H9 (cell line): ENCODE data around the gene GPAT3. TPM values are rescaled to one million over a fixed set of nuclear protein-coding genes. Genes with fewer than 3 reads are reported as not detected.
A peak's percentile ranks its signal among the peaks of the same experiment; 100 is the strongest.

Experiments
- DNase-seq: peaks from one replicate; pipeline ENCODE4 v3.0.0-alpha.2; 2017
- H2AFZ ChIP-seq: one replicate; pipeline ENCODE4 v1.6.1; 2013; ENCODE audit warnings: mild to moderate bottlenecking, low read length, control low read depth, moderate library complexity
- H2AK5ac ChIP-seq: 2 replicates; pipeline ENCODE4 v1.6.1; 2013; ENCODE audit warnings: low read length, control low read depth, mixed read lengths; ENCODE audit not compliant: insufficient read length
- H2BK120ac ChIP-seq: one replicate; pipeline ENCODE4 v1.6.1; 2013; ENCODE audit warnings: low read depth, mild to moderate bottlenecking, low read length, control low read depth, inconsistent platforms; ENCODE audit not compliant: poor library complexity, severe bottlenecking
- H2BK12ac ChIP-seq: 2 replicates; pipeline ENCODE4 v1.6.1; 2013; ENCODE audit warnings: low read length, control low read depth, mixed read lengths, low read depth; ENCODE audit not compliant: insufficient read length
- H2BK15ac ChIP-seq: 2 replicates; pipeline ENCODE4 v1.6.1; 2013; ENCODE audit warnings: low read depth, low read length, control low read depth
- H2BK20ac ChIP-seq: one replicate; pipeline ENCODE4 v1.6.1; 2013; ENCODE audit warnings: low read depth, mild to moderate bottlenecking, low read length, control low read depth, inconsistent platforms; ENCODE audit not compliant: poor library complexity, severe bottlenecking
- H2BK5ac ChIP-seq: 2 replicates; pipeline ENCODE4 v1.6.1; 2013; ENCODE audit warnings: low read length, control low read depth, mixed read lengths; ENCODE audit not compliant: insufficient read length
- H3K14ac ChIP-seq: 2 replicates; pipeline ENCODE4 v1.6.1; 2013; ENCODE audit warnings: low read length, control low read depth; ENCODE audit not compliant: insufficient read depth
- H3K18ac ChIP-seq: 2 replicates; pipeline ENCODE4 v1.6.1; 2013; ENCODE audit warnings: low read depth, mild to moderate bottlenecking, mixed read lengths, low read length, control low read depth; ENCODE audit not compliant: insufficient read length
- H3K23ac ChIP-seq: 2 replicates; pipeline ENCODE4 v1.6.1; 2013; ENCODE audit warnings: low read length, control low read depth, mixed read lengths, low read depth; ENCODE audit not compliant: insufficient read length
- H3K23me2 ChIP-seq: 2 replicates; pipeline ENCODE4 v1.6.1; 2013; ENCODE audit warnings: low read depth, mild to moderate bottlenecking, mixed read lengths, low read length, control low read depth; ENCODE audit not compliant: insufficient read length, poor library complexity, severe bottlenecking
- H3K27ac ChIP-seq: 2 replicates; pipeline ENCODE4 v1.5.1; 2013; ENCODE audit warnings: low read length, control low read depth, mixed read lengths, low read depth; ENCODE audit not compliant: insufficient read length
- H3K27me3 ChIP-seq: 2 replicates; pipeline ENCODE4 v1.6.1; 2013; ENCODE audit warnings: low read length, control low read depth, inconsistent platforms; ENCODE audit not compliant: insufficient read depth
- H3K4ac ChIP-seq: 2 replicates; pipeline ENCODE4 v1.6.1; 2013; ENCODE audit warnings: low read depth, mild to moderate bottlenecking, control low read depth, inconsistent platforms, low read length, moderate library complexity
- H3K4me1 ChIP-seq: 2 replicates; pipeline ENCODE4 v1.6.1; 2013; ENCODE audit warnings: low read length, control low read depth, inconsistent platforms; ENCODE audit not compliant: insufficient read depth
- H3K4me2 ChIP-seq: 2 replicates; pipeline ENCODE4 v1.6.1; 2013; ENCODE audit warnings: low read length, control low read depth, mixed read lengths; ENCODE audit not compliant: insufficient read length, insufficient read depth
- H3K56ac ChIP-seq: 2 replicates; pipeline ENCODE4 v1.6.1; 2013; ENCODE audit warnings: low read depth, mild to moderate bottlenecking, mixed read lengths, low read length, control low read depth; ENCODE audit not compliant: insufficient read length
- H3K79me1 ChIP-seq: 2 replicates; pipeline ENCODE4 v1.6.1; 2013; ENCODE audit warnings: low read depth, mild to moderate bottlenecking, moderate library complexity, low read length, control low read depth, inconsistent platforms; ENCODE audit not compliant: insufficient read depth, poor library complexity, severe bottlenecking
- H3K79me2 ChIP-seq: 2 replicates; pipeline ENCODE4 v1.6.1; 2013; ENCODE audit warnings: low read length, control low read depth, inconsistent platforms; ENCODE audit not compliant: insufficient read depth
- H3K9ac ChIP-seq: 2 replicates; pipeline ENCODE4 v1.6.1; 2013; ENCODE audit warnings: low read length, control low read depth, mixed read lengths; ENCODE audit not compliant: insufficient read length; ENCODE audit errors: extremely low read depth
- H3K9me3 ChIP-seq: one replicate; pipeline ENCODE4 v1.6.1; 2013; ENCODE audit warnings: low read depth, low read length, inconsistent platforms; ENCODE audit not compliant: control insufficient read depth
- H3T11ph ChIP-seq: one replicate; pipeline ENCODE4 v1.6.1; 2013; ENCODE audit warnings: mild to moderate bottlenecking, low read length, control low read depth, inconsistent platforms
- H4K20me1 ChIP-seq: one replicate; pipeline ENCODE4 v1.6.1; 2013; ENCODE audit not compliant: control insufficient read depth, insufficient read length, insufficient read depth
- H4K5ac ChIP-seq: 2 replicates; pipeline ENCODE4 v1.6.1; 2013; ENCODE audit warnings: low read depth, mild to moderate bottlenecking, mixed read lengths, low read length, control low read depth; ENCODE audit not compliant: insufficient read length
- H4K8ac ChIP-seq: replicated peaks from 2 replicates; pipeline ENCODE4 v1.6.1; 2013; ENCODE audit warnings: low read length, control low read depth, mixed read lengths, low read depth; ENCODE audit not compliant: insufficient read length
- H4K91ac ChIP-seq: 2 replicates; pipeline ENCODE4 v1.6.1; 2013; ENCODE audit warnings: low read depth, mild to moderate bottlenecking, moderate library complexity, mixed read lengths, low read length, control low read depth; ENCODE audit not compliant: insufficient read length
- H3K27ac Mint-ChIP-seq, 3 experiments: 2 replicates in 2 of 3; 3 replicates in 1 of 3; pipeline ENCODE4 v1.8.0; 2020 to 2021; ENCODE audit warnings: mixed read lengths in 3 of 3, mild to moderate bottlenecking in 1 of 3, moderate library complexity in 1 of 3
- H3K27me3 Mint-ChIP-seq: 2 replicates; pipeline ENCODE4 v1.8.0; 2021; ENCODE audit warnings: low read depth, mild to moderate bottlenecking, moderate library complexity, mixed read lengths
- H3K36me3 Mint-ChIP-seq, 3 experiments: 2 replicates in 2 of 3; 3 replicates in 1 of 3; pipeline ENCODE4 v1.8.0; 2020 to 2021; ENCODE audit warnings: low read depth in 3 of 3, mixed read lengths in 3 of 3; ENCODE audit not compliant: insufficient read depth in 1 of 3
- H3K4me1 Mint-ChIP-seq, 2 experiments: 2 replicates each; pipeline ENCODE4 v1.8.0; 2020; ENCODE audit warnings: mixed read lengths in 2 of 2
- H3K4me3 Mint-ChIP-seq, 2 experiments: 2 replicates in 1 of 2; 3 replicates in 1 of 2; pipeline ENCODE4 v1.8.0; 2020 to 2021; ENCODE audit warnings: mild to moderate bottlenecking in 2 of 2, mixed read lengths in 2 of 2, moderate library complexity in 1 of 2
- H3K9me3 Mint-ChIP-seq, 2 experiments: 2 replicates in 1 of 2; 3 replicates in 1 of 2; pipeline ENCODE4 v1.8.0; 2020; ENCODE audit warnings: mild to moderate bottlenecking in 2 of 2, mixed read lengths in 2 of 2, moderate library complexity in 1 of 2
- CTCF ChIP-seq: fragments of 200-600 bp; sonication (generic); conservative IDR thresholded peaks from 3 replicates; pipeline ENCODE4 v1.8.0; 2021; ENCODE audit warnings: antibody characterized with exemption, mild to moderate bottlenecking
- WGBS: extraction: QIAGEN DNeasy Blood & Tissue Kit; methylation state at CpG from one replicate; pipeline ENCODE4 v1.1.7; 2013; ENCODE audit warnings: missing lambda C conversion rate, low lambda C conversion rate, mixed read lengths; ENCODE audit not compliant: insufficient read length; ENCODE audit errors: extremely low coverage; 5-methylcytosine and 5-hydroxymethylcytosine counted together
- total RNA-seq: library from RNA; stranded (reverse); gene quantifications from 2 replicates; pipeline ENCODE4 v1.2.1, GENCODE V29; 2021

GPAT3 gene
- total RNA-seq, 1 experiment from 2014 or later: 1.8 TPM

DNA sequence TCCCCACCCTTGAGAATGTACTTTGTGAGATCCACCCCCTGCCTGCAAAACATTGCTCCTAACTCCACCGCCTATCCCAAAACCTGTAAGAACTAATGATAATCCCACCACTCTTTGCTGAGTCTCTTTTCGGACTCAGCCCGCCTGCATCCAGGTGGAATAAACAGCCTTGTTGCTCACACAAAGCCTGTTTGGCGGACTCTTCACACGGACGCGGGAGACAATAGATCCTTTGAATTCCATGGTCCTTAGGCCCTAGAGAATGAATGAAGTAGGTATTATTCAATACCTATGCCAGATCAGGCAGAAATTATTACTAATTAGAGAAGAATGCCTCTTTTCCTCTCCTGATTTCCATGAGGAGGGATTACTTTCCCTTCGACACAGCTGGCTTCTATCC lies 101.0 kb downstream of the GPAT3 start:
- H4K20me1 ChIP-seq: no peaks in the 10 kb centered on the region
- H3K23me2 ChIP-seq: no peaks in the 10 kb centered on the region
- H2BK20ac ChIP-seq: no peak overlapping the region
- H3K9me3 Mint-ChIP-seq: no peaks in the 10 kb centered on the region
- no peak overlapping the region for H3K56ac ChIP-seq
- no peak overlapping the region for H3K27ac ChIP-seq
- no peak overlapping the region for H3K18ac ChIP-seq
- H2AK5ac ChIP-seq: no peak overlapping the region
- no peaks in the 10 kb centered on the region for H3K36me3 Mint-ChIP-seq
- H3K4me3 Mint-ChIP-seq: no peak overlapping the region
- no peak overlapping the region for H2BK12ac ChIP-seq
- H3K79me2 ChIP-seq: no peaks in the 10 kb centered on the region
- H3K4ac ChIP-seq: no peak overlapping the region
- H4K5ac ChIP-seq: no peak overlapping the region
- H3K4me2 ChIP-seq: no peak overlapping the region
- no peak overlapping the region for H4K91ac ChIP-seq
- no peak overlapping the region for H3K23ac ChIP-seq
- H3K27me3 ChIP-seq: 0 out of 2 replicates have a peak, but pooled peaks cover 1% of the 10 kb centered on the region
- H3T11ph ChIP-seq: no peak overlapping the region
- 0 out of 7 replicates have a peak overlapping the region, but pooled peaks of 1 of the 3 experiments have one; percentile 16 for H3K27ac Mint-ChIP-seq
- no peak overlapping the region for H2BK5ac ChIP-seq
- no peak for DNase-seq
- no peaks in the 10 kb centered on the region for H3K9me3 ChIP-seq
- H4K8ac ChIP-seq: no peak overlapping the region
- no CpG with 5 or more reads among the region's 8 CpGs for WGBS
- H3K14ac ChIP-seq: no peak overlapping the region
- H3K79me1 ChIP-seq: no peaks in the 10 kb centered on the region
- H3K9ac ChIP-seq: no peak overlapping the region
- TF ChIP-seq CTCF: no peak
- no peaks in the 10 kb centered on the region; the same call in none of the 2 replicates for H3K27me3 Mint-ChIP-seq
- H3K4me1 Mint-ChIP-seq: peaks cover 2 to 4% of the 10 kb centered on the region in 2 experiments
- H2BK15ac ChIP-seq: no peak overlapping the region
- no peaks in the 10 kb centered on the region for H3K4me1 ChIP-seq
- no peak overlapping the region for H2AFZ ChIP-seq
- H2BK120ac ChIP-seq: no peak overlapping the region
